ENCODE results near the gene GYS1.

- no peak for TF ChIP-seq CTCF (tag by site-specific recombination; IDR thresholded peaks at IDR 0.05)
- TF ChIP-seq ZNF280C (tag by site-specific recombination; IDR thresholded peaks at IDR 0.05): no peak
- TF ChIP-seq ZNF544 (tag by site-specific recombination; IDR thresholded peaks at IDR 0.05): no peak
- TF ChIP-seq ZNF133 (tag by site-specific recombination; IDR thresholded peaks at IDR 0.05): no peak
- TF ChIP-seq MEIS1 (CRISPR knock-in tag; IDR thresholded peaks at IDR 0.05; ENCODE audit: borderline replicate concordance): no peak
These were observed 16.9 kb downstream of the GYS1 start for GRCh38 chr19:48975947-48976847.

Data from HEK293 (cell line).